Loucy (cell line): ENCODE results near the gene FNTB.

Experiments used
- CTCF ChIP-seq: fragments of 200-600 bp; sonication (generic); conservative IDR thresholded peaks from 2 replicates; pipeline ENCODE4 v1.5.1; 2014; ENCODE audit warnings: mild to moderate bottlenecking, antibody characterized with exemption, low read length
- EZH2phosphoT487 ChIP-seq: fragments of 200-600 bp; IDR thresholded peaks from 2 replicates; pipeline ENCODE4 v1.6.1; 2018; ENCODE audit warnings: antibody characterized with exemption, mild to moderate bottlenecking, moderate library complexity, borderline replicate concordance

GRCh38 chr14:65069874-65070413, 83.2 kb downstream of the FNTB start:
- TF ChIP-seq CTCF = no peak
- TF ChIP-seq EZH2phosphoT487 = no peak
